ENCODE data around the gene SELENOV.
A peak's percentile ranks its signal among the peaks of the same experiment; 100 is the strongest.

Gene SELENOV

DNA sequence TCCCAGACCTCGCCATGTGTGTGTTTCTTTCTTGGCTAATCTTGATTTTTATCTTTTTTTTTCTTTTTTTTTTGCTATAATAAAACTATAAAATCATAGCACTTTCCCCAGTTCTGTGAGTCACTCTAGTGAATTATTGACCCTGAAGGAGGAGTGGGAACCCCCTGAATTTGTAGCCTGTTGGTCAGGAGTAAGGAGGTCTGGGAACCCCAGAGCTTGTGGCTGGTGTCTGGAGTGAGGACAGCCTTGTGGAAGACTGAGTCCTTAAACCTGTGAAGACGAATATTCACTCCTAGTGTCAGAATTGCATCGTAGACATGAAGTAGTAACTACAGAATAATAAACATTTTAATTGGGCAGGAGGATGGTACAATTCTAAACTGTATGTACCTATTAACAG, 10.3 kb downstream of the SELENOV start:
- DNase-seq: no peak

DNA sequence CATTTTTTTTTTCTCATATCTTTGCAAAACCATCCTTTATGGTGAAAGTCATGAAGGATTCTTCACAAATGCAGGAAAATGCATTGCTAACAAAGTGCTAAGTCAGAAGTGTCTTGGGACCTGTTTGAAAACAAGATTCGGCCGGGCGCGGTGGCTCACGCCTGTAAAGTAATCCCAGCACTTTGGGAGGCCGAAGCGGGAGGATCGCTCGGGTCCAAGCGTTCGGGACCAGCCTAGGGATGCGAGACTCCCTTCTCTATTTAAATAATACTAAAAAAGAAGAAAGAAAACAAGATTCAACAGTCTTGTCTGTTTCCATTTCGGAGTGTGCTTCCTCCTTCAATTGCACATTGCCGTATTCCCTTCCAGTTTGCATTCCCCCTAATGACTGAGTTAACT, 16.9 kb downstream of the SELENOV start:
- no peak for DNase-seq

DNA sequence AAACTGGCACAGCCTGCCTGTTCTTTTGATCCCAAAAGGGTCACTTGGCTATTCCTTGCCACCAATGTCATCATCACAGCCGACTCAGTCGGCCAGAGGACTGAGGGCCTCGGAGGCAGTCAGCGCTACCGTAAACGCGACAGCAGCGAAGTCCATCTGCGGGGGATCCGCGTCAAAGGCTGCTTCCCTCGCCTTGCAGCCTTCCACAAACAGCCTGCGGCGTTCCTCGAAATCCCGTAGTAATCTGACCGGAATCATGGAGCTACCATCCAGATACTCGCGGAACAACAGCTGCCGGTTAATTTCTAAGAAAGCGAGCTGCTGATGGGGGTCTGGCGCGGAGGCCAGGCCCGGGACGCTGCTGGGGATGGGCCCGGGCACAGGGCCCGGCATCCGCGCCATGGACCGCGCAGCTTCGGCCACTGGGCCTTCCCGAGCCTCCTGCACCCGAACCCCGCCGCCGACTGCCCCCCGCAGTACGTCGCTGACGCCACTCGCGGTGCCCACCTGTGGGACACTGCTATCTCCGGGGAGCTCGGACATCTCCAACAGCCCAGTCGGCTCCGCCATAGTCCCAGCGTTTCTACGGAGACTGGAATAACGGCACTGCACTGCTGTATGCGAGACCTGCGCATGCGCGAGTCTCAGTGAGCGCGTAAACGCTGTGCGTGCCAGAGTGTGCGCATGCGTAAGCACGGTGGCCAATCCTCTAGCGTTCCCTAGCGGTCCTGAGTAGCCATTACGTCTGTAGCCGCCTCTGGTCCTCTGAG, 17.5 kb downstream of the SELENOV start, which contains the start of gene EID2B:
Gene EID2B, minus strand, starts transcription at position 620 of the 770 bp plus-strand sequence. Its CDS starts 50 bp downstream, at position 570.
- peak; percentile 90 for DNase-seq

DNA sequence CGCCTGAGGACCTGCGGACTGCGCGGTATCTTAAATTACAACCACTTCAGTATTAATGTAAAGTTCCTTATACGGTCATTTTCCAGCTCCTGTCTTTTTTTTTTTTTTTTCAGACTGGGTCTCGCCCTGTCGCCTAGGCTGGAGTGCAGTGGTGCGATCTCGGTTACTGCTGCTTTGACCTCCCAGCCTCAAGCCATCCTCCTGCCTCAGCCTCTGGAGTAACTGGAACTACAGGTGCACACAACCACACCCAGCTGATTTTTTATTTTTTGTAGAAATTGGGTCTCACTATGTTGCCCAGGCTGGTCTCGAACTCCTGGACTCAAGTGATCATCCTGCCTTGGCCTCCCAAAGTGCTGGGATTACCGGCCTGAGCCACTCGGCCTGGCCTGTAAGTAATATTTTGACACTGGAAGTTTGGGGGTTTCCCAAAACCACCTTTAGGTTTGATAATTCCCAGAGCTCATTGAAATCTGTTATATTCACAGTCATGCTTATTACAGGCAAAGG, 18.1 kb downstream of the SELENOV start:
- no peak for DNase-seq

DNA sequence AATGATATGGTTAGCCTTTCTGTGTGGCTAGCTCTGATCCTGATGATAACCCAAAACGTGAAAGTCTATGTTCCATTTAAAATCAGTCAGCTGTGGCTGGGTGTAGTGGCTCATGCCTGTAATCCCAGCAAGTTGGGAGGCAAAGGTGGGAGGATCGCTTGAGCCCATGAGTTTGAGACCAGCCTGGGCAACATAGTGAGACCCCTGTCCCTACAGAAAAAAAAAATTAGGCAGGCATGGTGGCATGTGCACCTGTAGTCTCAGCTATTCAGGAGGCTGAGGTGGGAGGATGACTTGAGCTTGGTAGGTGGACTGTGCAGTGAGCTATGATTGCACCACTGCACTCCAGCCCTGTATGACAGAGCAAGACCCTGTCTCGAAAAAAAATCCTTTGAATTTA, 18.9 kb downstream of the SELENOV start:
- DNase-seq: no peak

DNA sequence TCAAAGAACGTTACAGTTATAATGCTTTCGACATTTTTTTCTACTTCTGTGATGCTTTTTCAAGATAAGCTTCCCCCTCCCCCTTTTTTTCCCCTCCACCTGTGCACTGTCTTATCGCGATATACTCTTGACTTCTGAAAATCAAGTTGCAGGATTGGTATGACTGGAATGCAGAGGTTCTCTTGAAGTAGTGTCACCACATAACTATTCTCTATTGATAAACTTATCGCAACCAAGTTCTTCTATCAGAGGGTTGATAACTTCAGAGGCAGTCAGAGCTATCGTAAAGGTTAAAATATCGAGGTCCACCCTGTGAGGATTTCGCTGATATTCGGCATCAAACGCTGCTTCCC, 24.2 kb downstream of the SELENOV start:
- DNase-seq: no peak

DNA sequence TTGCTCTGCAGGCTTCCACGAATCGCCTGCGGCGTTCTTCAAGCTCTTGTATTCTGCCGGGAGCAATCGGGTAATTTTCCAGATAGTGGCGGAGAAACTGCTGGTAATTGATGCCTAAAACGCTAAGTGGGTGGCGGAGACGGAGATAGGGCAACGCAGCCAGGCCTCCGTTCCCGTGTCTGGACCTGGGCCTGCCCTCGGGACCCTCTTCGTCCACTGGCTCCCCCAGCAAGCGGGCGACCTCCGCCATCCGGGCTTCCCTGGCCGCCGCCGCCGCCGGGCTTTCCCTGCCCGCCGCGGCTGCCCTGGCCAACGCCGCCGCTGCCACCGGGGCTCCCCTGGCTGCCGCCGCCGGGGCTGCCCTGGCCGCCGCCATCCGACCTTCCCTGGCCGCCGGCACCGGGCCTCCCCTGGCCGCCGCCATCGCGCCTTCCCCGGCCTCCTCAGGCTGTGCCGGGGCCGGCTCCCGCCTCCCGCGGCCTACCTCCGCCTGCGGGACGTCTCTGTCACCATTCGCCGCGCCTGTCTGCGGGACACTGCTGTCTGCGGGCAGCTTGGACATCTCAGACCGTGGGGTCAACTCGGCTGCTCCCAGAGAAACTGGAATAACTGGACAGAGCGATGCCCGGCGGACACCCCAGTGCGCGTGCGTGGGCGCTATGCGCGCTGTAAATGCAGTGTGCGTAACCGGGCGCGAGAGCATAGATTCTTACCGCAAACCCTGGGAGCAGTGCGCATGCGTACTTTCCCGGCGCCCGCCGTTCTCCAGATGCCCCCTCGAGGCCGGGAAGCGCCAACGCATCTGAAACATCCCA, 24.8 kb downstream of the SELENOV start, which contains the start of gene EID2:
Gene EID2, minus strand, starts transcription at position 644 of the 815 bp plus-strand sequence. Its CDS starts 82 bp downstream, at position 562.
- peak; percentile 93 for DNase-seq

DNA sequence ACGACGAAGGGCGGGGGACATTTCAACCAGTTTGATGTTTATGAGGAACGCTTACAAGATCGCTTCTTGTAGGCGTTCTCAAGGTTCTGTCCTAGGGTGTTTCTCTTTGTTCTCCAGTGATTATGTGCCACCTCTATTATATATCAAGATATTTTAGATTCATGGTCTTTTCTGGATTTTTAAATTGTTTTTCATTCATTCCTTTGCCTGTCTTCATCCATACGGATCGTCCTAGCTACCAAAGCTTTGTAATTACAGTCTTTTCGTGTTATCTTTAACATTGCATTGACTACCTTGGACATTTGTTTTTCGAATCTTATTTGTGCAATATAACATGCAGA, 25.4 kb downstream of the SELENOV start:
- no peak for DNase-seq

DNA sequence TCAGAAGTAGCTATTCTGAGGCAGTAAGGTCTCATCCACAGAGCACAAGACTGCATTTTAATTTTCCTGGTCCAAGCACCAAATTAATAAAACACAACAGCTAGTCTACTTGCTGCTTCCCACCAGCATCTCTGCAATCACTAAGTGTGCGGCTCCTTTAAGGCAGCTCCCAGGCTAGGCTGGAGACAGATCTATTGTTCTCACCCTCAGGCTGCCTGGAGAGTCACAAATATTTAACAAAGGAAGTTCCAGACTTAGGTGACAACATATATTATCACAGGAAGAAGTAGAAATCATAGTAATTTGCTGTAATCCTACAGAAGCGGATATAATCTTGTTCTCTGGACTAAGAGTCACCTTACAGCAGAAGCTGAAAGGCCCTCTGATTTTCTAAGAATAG, 27.3 kb downstream of the SELENOV start:
- DNase-seq: no peak

DNA sequence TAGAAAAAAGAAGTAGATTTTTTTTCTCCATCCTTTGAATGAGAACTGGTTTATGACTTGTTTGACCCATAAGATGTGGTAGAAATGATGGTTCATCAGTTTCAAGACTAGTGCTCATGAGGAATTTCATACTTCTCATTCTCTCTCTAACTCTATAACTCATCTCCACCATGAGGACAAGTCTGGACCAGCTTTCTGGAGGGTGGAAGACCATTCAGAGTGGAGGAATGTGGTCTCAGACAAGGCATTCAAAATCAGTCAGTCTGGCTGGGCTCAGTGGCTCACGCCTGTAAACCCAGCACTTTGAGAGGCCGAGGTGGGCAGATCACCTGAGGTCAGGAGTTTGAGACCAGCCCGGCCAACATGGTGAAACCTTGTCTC, 28.5 kb downstream of the SELENOV start:
- DNase-seq: no peak

DNA sequence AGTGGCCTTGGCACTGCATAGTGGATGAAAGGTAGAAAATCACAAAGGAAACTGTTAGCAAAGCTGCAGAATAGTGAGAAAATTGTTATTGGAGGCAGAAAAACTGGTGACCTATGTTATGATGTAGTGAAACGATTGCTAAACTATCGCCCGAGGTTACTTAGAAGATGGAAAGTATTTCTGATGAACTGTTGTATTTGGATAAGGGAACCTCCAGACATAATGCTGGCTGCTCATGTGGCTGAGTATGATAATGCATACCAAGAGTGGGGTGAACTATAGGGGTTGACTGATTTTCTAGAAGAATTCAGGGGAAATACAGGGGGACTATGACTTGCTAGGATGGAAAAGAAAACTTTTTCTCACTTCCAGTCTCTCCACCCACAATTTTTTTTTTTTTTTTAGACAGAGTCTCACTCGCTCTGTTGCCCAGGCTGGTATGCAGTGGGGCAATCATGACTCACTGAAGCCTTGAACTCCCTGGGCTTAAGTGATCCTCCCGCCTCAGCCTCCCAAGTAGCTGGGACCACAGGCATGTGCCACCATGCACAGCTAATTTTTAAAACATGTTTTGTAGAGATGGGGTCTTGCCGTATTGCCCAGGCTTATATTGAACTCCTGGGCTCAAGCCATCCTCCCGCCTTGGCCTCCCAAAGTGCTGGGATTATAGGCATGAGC, 29.4 kb downstream of the SELENOV start:
- no peak for DNase-seq

DNA sequence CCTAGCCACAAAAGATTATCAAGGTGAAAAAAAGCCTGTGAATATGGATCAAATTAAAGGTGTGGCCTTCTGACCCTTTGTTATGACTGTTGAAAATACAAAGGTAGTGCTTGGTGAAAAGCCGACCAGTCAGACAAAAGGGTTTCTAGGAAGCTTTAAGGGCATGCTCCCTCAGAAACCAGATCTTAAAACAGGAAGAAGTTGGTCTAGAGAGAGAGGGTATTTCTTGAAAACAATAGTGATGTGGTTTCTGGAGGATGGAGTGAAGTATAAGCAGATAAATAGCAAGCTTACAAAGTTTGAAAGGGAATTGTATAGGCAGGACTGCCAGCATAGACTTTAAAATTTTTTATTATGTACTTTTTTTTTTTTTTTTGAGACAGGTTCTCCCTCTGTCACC, 30.0 kb downstream of the SELENOV start:
- DNase-seq: no peak

DNA sequence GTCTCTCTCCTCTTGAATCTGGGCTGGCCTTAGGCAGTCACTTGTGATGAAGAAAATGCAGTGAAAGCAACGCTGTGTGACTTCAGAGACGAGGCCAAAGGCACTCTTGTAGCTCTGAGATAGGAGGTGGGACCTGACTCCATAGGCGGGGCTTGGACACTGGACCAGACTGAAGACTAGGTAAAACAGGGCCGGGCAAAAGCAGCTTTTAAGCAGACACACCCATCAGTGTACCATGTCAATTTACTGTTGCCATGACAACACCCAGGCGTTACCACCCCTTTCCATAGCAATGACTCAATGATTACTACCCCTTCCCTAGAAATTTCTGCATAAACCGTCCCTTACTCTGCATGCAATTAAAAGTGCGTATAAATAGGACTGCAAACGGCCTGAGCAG, 31.7 kb downstream of the SELENOV start:
- DNase-seq: no peak

DNA sequence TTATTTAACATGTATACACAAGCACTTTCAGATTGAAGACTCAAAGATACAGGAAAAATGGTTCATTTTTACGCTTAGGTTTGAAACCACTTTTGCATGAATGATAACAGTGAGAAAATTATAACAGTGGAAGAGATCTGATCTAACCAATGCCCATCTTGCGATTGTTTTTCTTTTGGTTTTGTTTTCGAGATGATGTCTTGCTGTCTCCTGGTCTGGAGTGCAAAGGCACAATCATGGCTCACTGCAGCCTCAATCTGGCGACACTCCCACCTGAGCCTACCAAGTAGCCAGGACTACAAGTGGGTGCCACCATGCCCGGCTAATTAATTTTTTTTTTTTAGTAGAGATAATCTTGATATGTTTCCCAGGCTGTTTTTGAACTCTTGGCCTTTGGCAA, 35.3 kb downstream of the SELENOV start:
- no peak for DNase-seq

DNA sequence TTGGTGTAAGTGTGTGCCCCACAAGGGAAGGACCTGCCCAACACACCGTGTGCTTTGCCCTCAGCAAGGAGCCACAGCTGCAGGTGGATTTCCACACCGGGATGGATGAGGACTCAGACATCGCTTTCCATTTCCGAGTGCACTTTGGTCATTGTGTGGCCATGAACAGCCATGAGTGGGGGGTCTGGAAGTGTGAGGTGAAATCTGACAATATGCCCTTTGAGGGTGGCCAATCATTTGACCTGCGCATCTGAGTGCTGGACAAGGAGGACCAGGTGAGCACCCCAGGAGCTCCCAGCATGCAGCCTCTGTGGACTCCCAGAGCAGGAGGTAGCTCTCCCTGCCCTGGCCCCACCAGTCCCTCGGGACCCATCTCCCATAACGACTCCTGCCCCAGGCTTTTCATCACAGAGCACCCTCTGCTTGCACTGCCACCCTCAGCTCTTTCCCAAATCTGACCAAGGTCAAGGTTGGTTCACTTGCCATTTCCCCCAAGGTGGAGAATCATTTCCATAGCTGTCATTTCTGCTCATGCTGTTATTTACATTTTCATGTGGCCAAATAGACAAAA, 38.2 kb downstream of the SELENOV start:
- DNase-seq: no peak

DNA sequence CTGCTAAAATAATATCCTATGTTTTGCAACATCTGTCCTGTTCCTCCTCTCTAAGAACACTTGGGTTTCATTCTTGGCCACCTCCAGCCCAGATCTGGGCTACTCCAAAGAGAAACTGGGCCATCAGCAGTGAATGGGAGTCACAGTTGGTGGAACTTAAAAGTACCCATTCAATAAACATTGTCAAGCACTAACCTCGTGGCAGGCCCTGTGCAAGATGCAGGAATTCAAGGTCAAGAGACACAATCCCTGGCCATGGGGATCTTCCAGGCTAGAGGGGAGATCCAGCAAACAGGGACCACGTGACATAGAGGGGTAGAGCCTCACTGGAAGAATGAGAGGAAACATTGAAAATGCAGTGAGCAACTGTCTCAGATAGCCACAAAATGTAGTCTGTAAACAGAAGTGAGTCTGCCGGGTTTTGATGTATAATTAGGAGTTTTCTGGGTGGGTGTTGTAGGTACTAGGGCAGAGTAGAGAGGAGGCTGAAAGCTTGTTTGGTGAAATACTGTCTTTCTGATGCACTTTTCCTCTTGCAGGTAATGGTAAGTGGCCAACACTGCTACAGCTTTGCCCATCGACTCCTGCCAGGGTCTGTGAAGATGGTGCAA, 39.9 kb downstream of the SELENOV start:
- DNase-seq: no peak

DNA sequence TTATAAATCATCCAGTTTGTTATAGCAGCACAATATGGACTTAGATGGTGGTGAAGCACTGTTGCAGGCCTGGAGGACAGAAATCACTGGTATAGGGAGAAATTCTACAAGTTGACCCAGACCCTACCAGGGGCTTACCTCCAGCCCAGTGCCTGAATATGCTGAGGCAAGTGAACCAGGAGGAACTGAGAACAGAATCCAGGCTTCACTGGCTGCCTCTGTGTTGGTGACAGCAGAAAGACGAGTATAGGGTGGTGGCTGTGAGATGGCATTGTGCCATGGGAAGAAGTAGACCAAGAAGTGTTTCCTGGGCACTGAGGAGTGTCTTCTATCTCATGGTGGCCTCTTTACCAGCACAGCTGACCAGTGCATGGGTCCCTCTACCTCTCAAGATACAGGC, 40.9 kb downstream of the SELENOV start:
- DNase-seq: no peak

DNA sequence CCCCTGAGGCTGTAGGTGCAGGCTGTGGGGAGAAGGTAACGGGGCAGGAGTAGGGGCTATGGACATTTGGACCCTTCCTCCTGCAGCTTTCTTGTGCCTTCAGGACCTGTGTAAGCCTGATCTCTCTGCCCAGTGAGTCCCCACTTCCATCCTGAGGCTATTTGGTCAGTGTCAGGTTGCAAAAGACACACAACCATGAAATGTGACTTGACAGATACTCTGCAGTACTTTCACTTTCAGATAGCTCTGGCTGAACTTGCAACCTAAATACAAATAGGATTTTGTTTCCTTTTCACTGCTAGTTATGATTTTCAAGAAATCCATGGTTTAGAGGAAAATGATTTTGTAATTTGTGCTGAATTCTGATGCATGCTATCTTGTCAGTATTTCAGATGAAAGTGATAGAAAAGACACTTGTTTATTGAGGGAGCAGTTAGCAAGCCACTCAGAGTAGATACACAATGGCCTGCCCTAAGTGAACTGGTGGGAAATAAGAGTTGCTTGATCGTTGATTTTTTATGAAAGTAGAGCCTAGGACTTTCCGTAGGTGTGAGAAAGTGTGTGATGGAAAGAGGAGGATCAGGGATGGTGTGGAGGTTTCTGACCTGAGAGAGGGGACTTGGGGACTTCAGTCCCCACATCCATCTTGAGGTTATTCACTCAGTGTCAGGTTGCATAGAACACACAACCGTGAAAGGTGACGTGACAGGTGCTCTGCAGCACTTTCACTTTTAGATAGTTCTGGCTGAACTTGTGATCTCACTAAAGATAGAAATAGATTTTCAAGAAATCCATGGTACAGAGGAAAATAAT, 43.1 kb downstream of the SELENOV start:
- no peak for DNase-seq

DNA sequence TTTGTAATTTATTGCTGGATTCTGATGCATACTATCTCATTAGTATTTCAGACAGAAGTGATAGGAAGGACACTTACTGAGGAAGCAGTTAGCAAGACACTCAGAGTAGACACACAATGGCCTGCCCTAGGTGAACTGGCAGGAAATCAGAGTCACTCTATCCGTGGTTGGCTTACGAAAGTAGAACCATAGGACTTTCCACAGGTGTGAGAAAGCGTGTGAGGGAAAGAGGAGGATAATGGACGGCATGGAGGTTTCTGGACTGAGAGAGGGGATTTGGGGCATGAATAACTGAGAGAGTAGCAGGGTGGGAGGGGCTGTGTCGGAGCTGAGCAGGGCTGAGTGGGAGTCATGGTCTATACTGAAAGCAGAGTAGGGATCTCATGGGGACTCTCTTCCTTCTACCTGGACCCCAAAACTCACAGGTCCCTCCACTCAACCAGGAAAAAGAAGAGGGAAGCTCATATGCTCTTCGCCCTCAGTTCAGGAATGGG, 43.7 kb downstream of the SELENOV start:
- no peak for DNase-seq

DNA sequence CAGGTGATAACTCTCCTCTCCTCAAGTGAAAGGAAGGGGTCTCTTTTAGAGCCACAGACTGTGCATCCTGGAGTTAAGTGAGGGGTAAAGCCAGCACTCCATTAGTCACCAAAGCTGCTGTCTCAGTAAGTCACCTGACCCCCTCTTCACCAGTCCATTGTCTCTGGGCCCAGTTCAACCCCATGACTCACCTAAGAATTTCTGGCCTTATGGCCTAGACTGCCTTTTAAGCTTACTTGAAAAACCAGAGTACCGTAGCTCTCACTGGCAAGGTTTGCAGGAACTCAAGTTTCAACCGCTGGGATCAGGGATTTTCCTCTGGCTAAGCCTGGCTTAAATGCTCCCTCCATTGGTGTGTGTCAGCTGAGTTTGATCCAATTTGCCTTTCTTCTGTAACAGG, 48.5 kb downstream of the SELENOV start:
- no peak for DNase-seq

DNA sequence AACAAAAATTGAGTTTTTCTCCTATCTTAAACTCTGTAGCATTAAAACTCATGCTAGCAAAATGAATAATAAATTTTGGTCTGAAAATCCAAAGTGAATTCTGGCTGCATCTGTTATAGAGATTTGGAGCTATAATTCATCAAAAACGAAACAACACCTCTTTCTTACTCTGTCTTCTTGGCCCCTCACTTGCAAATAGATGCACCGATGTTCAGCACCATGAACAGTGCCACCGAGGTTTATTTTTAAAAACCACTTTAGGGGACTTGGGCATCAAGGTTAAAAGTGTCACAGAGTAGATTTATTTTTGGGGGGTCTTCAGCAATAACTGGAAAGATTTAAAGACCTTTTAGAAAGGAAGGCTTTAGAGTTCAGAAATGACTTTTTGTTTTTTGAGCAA, 51.1 kb downstream of the SELENOV start:
- no peak for DNase-seq

DNA sequence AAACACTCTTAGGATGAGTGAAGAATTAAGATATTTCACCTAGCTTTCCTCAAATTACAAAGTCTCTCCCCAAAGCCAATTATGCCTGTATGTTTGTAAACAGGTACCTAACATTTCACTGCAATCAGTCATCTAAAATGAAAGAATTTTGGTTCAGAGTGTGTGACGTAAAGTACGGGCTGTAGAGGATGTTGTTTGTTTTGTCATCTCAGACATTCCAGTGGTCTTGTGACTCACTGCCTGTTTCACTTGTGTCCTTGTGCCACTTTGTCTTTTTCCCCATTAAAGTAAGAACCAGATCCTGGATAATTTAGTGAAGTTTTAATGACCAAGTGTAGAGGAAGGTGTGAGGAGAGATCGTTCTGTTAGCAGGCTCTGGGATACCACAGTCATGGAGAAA, 53.7 kb downstream of the SELENOV start:
- DNase-seq: no peak

All from activated naive CD4-positive, alpha-beta T cell treated with anti-CD3 and anti-CD28 coated beads, Interleukin-2, amount 50 U/mL, for 16 hours (primary cell).